ENCODE measurements around the gene RFT1.

RFT1 gene

GRCh38 chr3:53123510-53123909, 6.7 kb downstream of the RFT1 start:
- TF ChIP-seq ISL1 (CRISPR knock-in tag; IDR thresholded peaks at IDR 0.05): no peak
- no peak for TF ChIP-seq POU6F1 (CRISPR knock-in tag; IDR thresholded peaks at IDR 0.05; ENCODE audit: borderline replicate concordance, low read depth)
- no peak for TF ChIP-seq ZNF565 (CRISPR knock-in tag; conservative IDR thresholded peaks at IDR 0.05; ENCODE audit: low read depth)
- no peak for TF ChIP-seq RARB (CRISPR knock-in tag; IDR thresholded peaks at IDR 0.05)
- TF ChIP-seq OSR1 (CRISPR knock-in tag; IDR thresholded peaks at IDR 0.05): no peak
- TF ChIP-seq GLIS3 (CRISPR knock-in tag; IDR thresholded peaks at IDR 0.05): no peak
- TF ChIP-seq CSDC2 (CRISPR knock-in tag; IDR thresholded peaks at IDR 0.05): no peak
- TF ChIP-seq PPARA (CRISPR knock-in tag; IDR thresholded peaks at IDR 0.05; ENCODE audit: borderline replicate concordance): no peak
- TF ChIP-seq CSRNP3 (CRISPR knock-in tag; IDR thresholded peaks at IDR 0.05): no peak
- no peak for TF ChIP-seq ZFP30 (CRISPR knock-in tag; IDR thresholded peaks at IDR 0.05)
- TF ChIP-seq, protein P1, sequence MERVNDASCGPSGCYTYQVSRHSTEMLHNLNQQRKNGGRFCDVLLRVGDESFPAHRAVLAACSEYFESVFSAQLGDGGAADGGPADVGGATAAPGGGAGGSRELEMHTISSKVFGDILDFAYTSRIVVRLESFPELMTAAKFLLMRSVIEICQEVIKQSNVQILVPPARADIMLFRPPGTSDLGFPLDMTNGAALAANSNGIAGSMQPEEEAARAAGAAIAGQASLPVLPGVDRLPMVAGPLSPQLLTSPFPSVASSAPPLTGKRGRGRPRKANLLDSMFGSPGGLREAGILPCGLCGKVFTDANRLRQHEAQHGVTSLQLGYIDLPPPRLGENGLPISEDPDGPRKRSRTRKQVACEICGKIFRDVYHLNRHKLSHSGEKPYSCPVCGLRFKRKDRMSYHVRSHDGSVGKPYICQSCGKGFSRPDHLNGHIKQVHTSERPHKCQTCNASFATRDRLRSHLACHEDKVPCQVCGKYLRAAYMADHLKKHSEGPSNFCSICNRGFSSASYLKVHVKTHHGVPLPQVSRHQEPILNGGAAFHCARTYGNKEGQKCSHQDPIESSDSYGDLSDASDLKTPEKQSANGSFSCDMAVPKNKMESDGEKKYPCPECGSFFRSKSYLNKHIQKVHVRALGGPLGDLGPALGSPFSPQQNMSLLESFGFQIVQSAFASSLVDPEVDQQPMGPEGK (CRISPR knock-in tag; IDR thresholded peaks at IDR 0.05; ENCODE audit: borderline replicate concordance): no peak
- no peak for TF ChIP-seq BACH2 (CRISPR knock-in tag; IDR thresholded peaks at IDR 0.05; ENCODE audit: borderline replicate concordance)
- no peak for TF ChIP-seq SNAI2 (CRISPR knock-in tag; IDR thresholded peaks at IDR 0.05)
- no peak for TF ChIP-seq ZNF70 (CRISPR knock-in tag; IDR thresholded peaks at IDR 0.05)
- TF ChIP-seq CREB5 (CRISPR knock-in tag; IDR thresholded peaks at IDR 0.05; ENCODE audit: low read depth): no peak
- no peak for TF ChIP-seq ARNTL (CRISPR knock-in tag; IDR thresholded peaks at IDR 0.05; ENCODE audit: borderline replicate concordance, low read depth)
- TF ChIP-seq TCF4 (CRISPR knock-in tag; IDR thresholded peaks at IDR 0.05; ENCODE audit: borderline replicate concordance): no peak
- TF ChIP-seq, protein P2, sequence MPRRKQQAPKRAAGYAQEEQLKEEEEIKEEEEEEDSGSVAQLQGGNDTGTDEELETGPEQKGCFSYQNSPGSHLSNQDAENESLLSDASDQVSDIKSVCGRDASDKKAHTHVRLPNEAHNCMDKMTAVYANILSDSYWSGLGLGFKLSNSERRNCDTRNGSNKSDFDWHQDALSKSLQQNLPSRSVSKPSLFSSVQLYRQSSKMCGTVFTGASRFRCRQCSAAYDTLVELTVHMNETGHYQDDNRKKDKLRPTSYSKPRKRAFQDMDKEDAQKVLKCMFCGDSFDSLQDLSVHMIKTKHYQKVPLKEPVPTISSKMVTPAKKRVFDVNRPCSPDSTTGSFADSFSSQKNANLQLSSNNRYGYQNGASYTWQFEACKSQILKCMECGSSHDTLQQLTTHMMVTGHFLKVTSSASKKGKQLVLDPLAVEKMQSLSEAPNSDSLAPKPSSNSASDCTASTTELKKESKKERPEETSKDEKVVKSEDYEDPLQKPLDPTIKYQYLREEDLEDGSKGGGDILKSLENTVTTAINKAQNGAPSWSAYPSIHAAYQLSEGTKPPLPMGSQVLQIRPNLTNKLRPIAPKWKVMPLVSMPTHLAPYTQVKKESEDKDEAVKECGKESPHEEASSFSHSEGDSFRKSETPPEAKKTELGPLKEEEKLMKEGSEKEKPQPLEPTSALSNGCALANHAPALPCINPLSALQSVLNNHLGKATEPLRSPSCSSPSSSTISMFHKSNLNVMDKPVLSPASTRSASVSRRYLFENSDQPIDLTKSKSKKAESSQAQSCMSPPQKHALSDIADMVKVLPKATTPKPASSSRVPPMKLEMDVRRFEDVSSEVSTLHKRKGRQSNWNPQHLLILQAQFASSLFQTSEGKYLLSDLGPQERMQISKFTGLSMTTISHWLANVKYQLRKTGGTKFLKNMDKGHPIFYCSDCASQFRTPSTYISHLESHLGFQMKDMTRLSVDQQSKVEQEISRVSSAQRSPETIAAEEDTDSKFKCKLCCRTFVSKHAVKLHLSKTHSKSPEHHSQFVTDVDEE (CRISPR knock-in tag; IDR thresholded peaks at IDR 0.05): no peak
- TF ChIP-seq ZC3H10 (CRISPR knock-in tag; IDR thresholded peaks at IDR 0.05): no peak
- TF ChIP-seq ESRRG (CRISPR knock-in tag; IDR thresholded peaks at IDR 0.05): no peak
- ATAC-seq: no peak

- ATAC-seq: no peak
- no peak for TF ChIP-seq ZNF70 (CRISPR knock-in tag; IDR thresholded peaks at IDR 0.05)
Observed at GRCh38 chr3:53122933-53123305, 7.3 kb downstream of the RFT1 start.

DNA sequence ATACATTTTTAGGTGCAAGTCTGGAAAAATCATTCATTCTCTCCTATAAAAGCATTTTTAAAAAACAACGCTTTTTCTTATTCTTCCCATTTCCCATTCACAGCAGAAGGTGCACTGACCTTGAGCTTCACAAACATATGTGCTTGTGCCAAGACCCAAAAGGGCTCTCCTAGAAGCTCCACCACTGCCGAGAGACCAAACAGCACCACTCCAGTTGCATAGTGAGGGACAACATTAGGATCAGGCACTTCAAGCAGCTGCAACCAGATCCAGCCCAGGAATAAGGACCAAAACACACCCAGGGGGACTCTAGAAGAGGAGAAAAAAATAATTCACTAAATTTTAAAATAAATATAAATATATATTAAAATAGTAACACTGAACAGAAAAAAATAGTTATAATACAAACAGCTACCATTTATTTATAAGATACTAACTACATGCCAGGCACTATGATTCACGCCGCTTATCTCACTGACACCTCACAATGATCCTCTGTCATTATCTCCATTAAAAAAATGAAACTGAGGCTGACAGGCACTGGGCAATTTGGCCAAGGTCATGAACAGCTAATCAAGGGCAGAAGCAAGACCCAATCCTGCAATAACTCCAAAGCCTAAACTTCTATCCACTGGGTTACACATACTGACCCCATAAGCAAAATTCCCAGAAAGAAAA, 7.8 kb downstream of the RFT1 start:
- no peak for ATAC-seq
- TF ChIP-seq ARNTL (CRISPR knock-in tag; IDR thresholded peaks at IDR 0.05; ENCODE audit: borderline replicate concordance, low read depth): no peak
- no peak for TF ChIP-seq TOX (CRISPR knock-in tag; IDR thresholded peaks at IDR 0.05; ENCODE audit: borderline replicate concordance)
- no peak for TF ChIP-seq ZFP3 (CRISPR knock-in tag; IDR thresholded peaks at IDR 0.05)
- no peak for TF ChIP-seq CREB5 (CRISPR knock-in tag; IDR thresholded peaks at IDR 0.05; ENCODE audit: low read depth)
- TF ChIP-seq ZNF70 (CRISPR knock-in tag; IDR thresholded peaks at IDR 0.05): no peak
- TF ChIP-seq, protein P2 (CRISPR knock-in tag; IDR thresholded peaks at IDR 0.05): no peak
- TF ChIP-seq ZNF565 (CRISPR knock-in tag; conservative IDR thresholded peaks at IDR 0.05; ENCODE audit: low read depth): no peak
- TF ChIP-seq ZFP30 (CRISPR knock-in tag; IDR thresholded peaks at IDR 0.05): no peak
- TF ChIP-seq OSR1 (CRISPR knock-in tag; IDR thresholded peaks at IDR 0.05): no peak
- no peak for TF ChIP-seq ESRRG (CRISPR knock-in tag; IDR thresholded peaks at IDR 0.05)
- no peak for TF ChIP-seq ZNF8 (CRISPR knock-in tag; IDR thresholded peaks at IDR 0.05)
